Spleen (tissue), 13 donors: Measurements from ENCODE around the gene DEPDC1. TPM values are rescaled to one million over a fixed set of nuclear protein-coding genes. Genes with fewer than 3 reads are reported as not detected.
A peak's percentile ranks its signal among the peaks of the same experiment; 100 is the strongest.

Experiments used
- DNase-seq: peaks from one replicate; pipeline ENCODE4 v3.0.0-alpha.2; 2020
- H3K27ac ChIP-seq, 8 donors: fragments of 200-600 bp; sonication (generic) in 7 of 8; 1 replicate in 4 of 8; 2 replicates in 4 of 8; pipeline versions ENCODE4 v1.5.0 to v1.8.0; 2016 to 2021; ENCODE audit warnings: inconsistent platforms in 4 of 8, mild to moderate bottlenecking in 4 of 8, moderate library complexity in 1 of 8
- H3K27me3 ChIP-seq, 7 donors: fragments of 200-600 bp; sonication (generic) in 6 of 7; replicated peaks in 1 of 7; 1 replicate in 4 of 7; 2 replicates in 3 of 7; pipeline versions ENCODE4 v1.5.0 to v1.8.0; 2016 to 2021; ENCODE audit warnings: inconsistent platforms in 3 of 7, mild to moderate bottlenecking in 1 of 7
- H3K36me3 ChIP-seq, 6 donors: fragments of 200-600 bp; sonication (generic) in 5 of 6; 1 replicate in 4 of 6; 2 replicates in 2 of 6; pipeline versions ENCODE4 v1.5.0 to v1.8.0; 2016 to 2021; ENCODE audit warnings: inconsistent platforms in 2 of 6
- H3K4me1 ChIP-seq, 6 donors: fragments of 200-600 bp; sonication (generic) in 5 of 6; 1 replicate in 3 of 6; 2 replicates in 3 of 6; pipeline versions ENCODE4 v1.5.0 to v1.8.0; 2016 to 2021; ENCODE audit warnings: inconsistent platforms in 3 of 6
- H3K4me3 ChIP-seq, 8 donors: fragments of 200-600 bp; sonication (generic) in 7 of 8; 1 replicate in 4 of 8; 2 replicates in 4 of 8; pipeline versions ENCODE4 v1.5.0 to v1.8.0; 2016 to 2021; ENCODE audit warnings: inconsistent platforms in 4 of 8, mild to moderate bottlenecking in 4 of 8, moderate library complexity in 2 of 8
- H3K9me3 ChIP-seq, 8 donors: fragments of 200-600 bp; sonication (generic) in 7 of 8; 1 replicate in 4 of 8; 2 replicates in 4 of 8; pipeline versions ENCODE4 v1.5.0 to v1.8.0; 2016 to 2021; ENCODE audit warnings: inconsistent platforms in 4 of 8
- CTCF ChIP-seq, 11 experiments: fragments of 200-600 bp in 7 of 11; fragments of 450-650 bp in 4 of 11; sonication (generic) in 4 of 11; IDR thresholded peaks in 8 of 11; conservative IDR thresholded peaks in 3 of 11; 1 replicate in 7 of 11; 2 replicates in 4 of 11; pipeline versions ENCODE4 v1.4.0 to v1.8.0; 2016 to 2021; ENCODE audit warnings: antibody characterized with exemption in 11 of 11, inconsistent platforms in 4 of 11, mild to moderate bottlenecking in 1 of 11
- POLR2A ChIP-seq, 3 donors: fragments of 450-650 bp; IDR thresholded peaks; one replicate each; pipeline ENCODE4 v1.5.1; 2017; ENCODE audit warnings: antibody characterized with exemption in 3 of 3, mild to moderate bottlenecking in 1 of 3
- POLR2AphosphoS5 ChIP-seq, 3 donors: sonication (generic); formaldehyde crosslinking; IDR thresholded peaks; one replicate each; pipeline ENCODE4 v1.5.1; 2017; ENCODE audit warnings: antibody characterized with exemption in 3 of 3
- WGBS, 5 donors: extraction: QIAGEN DNeasy Blood & Tissue Kit in 3 of 5; methylation state at CpG; one replicate each; pipeline versions ENCODE4 v1.1.5 to v1.1.7; 2013 to 2018; 5-methylcytosine and 5-hydroxymethylcytosine counted together
- intact Hi-C: fragments of 100-400 bp; cut with DNase I; formaldehyde crosslinking; loops from one replicate; pipeline ENCODE4 v1.15.0; 2023; ENCODE audit warnings: low total_unique reads
- long read RNA-seq, 2 donors: transcript quantifications; one replicate each; lab custom pipeline, GENCODE V29; 2026
- polyA plus RNA-seq, 3 donors: library from polyadenylated mRNA; stranded (reverse); fragments of 200-250 nt; gene quantifications; one replicate each; pipeline ENCODE4 v1.2.1, GENCODE V29; 2013
- total RNA-seq, 7 donors: library from RNA; depleted of rRNA in 3 of 7; stranded (reverse); fragments of >200 nt in 3 of 7; fragmentation: NEBNext Ultra II Directional in 4 of 7; extraction: Animal tissue kit (Norgen Biotek cat#: 25700) in 4 of 7; gene quantifications; one replicate each; pipeline versions ENCODE4 v1.1.0 to v1.2.1, GENCODE V29; 2016 to 2021
- donor health status: healthy with polysubstance abuse.
- donor health status: DM: no; HTN: no; CAD: no; lungs with moderate emphysema.
- donor health status: DM: no; HTN: no; CAD: no.
- donor health status: Bipolar disorder and iron deficiency.
- donor health status: healthy.
- donor health status: DM: no; HTN: no; CAD: no.
- donor health status: DM: yes; HTN: yes; CAD: no.

DEPDC1 gene
- total RNA-seq (1 to 10 TPM in 5 of 7 donors, under 1 TPM in 2; 0.44 to 3.7 (median 2.2) TPM), polyA plus RNA-seq (1 to 10 TPM in 1 of 3 donors, under 1 TPM in 2; 0.30 to 1.4 (median 0.83) TPM)
- long read RNA-seq, donor 1, full-length matches to known transcripts, result 1 of 1 reads
- long read RNA-seq, donor 1, partial matches to known transcripts, result 0 of 1 reads
- long read RNA-seq, donor 1, other reads (novel, unspliced or antisense), result 0 of 1 reads
- long read RNA-seq, donor 2, full-length matches to known transcripts, result 1 of 1 reads
- long read RNA-seq, donor 2, partial matches to known transcripts, result 0 of 1 reads
- long read RNA-seq, donor 2, other reads (novel, unspliced or antisense), result 0 of 1 reads

DNA sequence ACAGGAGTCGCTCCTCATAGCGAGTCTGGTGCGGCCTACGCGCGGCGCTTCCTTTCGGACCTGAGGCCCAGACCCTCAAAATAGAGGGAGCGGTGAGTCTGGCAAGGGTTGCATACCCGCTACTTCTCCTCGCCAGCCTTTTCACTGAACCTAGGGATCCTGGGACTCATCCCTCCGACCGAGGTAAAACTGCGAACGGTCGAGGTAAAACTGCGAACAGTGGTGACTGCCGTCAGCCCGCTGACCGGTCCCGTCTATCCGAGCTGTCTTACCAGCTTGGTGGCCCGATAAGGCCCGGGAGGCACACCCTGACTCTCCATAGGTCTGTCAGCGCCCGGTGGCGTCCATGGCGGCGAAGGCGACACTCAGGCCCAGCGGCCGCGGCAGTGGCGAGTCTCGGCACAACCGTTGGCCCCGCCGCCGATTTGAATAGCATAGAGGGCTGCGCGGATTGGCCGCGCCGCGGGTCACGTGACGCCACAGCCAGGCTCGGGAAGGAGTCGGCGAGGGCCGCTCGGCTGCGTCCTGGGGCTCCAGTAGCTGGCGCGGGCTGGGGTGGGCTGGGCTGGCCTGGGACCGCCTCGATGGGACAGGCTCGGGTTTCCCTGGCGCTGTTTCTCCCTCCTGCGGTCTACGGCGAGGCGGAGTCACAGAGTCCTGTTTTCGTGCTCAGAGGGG, at the start of gene DEPDC1:
DEPDC1 (minus strand) TSS at position 403 of the 678 bp plus-strand sequence; CDS start at position 320, 83 bp downstream.
- Histone ChIP-seq H3K27me3 (peaks cover 0 to 16% (median 0%) of the 10 kb centered on the region in 7 donors), H3K4me3 (peak within 1 kb of the TSS; percentile 54 to 79 (median 64)), H3K4me1 (peaks cover 0 to 30% (median 20%) of the 10 kb centered on the region in 6 donors), H3K36me3 (no peaks in the 10 kb centered on the region), H3K27ac (peak within 1 kb of the TSS in 3 of 8 donors; percentile 6 to 53 (median 43)), H3K9me3 (no peaks in the 10 kb centered on the region)
- DNase-seq, result peak; percentile 97
- peak in 2 of 11 experiments; percentile 9 to 19 for TF ChIP-seq CTCF (IDR thresholded peaks at IDR 0.05 in 8 of 11, conservative IDR thresholded peaks at IDR 0.05 in 3 of 11)
- TF ChIP-seq POLR2A (IDR thresholded peaks at IDR 0.05), result no peak
- TF ChIP-seq POLR2AphosphoS5 (IDR thresholded peaks at IDR 0.05), result peak in 2 of 3 donors; percentile 60 to 75
- intact Hi-C loops, result no loop called here
- WGBS, 5 donors, result 0 to 3% (median 0%) methylated on average over 20 to 64 of the region's 64 CpGs

- H3K4me1 ChIP-seq, result no peaks in the 10 kb centered on the region
- H3K27me3 ChIP-seq, result no peaks in the 10 kb centered on the region
- TF ChIP-seq POLR2A (IDR thresholded peaks at IDR 0.05) (no peak), POLR2AphosphoS5 (IDR thresholded peaks at IDR 0.05) (no peak), CTCF (IDR thresholded peaks at IDR 0.05 in 8 of 11, conservative IDR thresholded peaks at IDR 0.05 in 3 of 11) (no peak)
- H3K4me3 ChIP-seq, result no peak overlapping the region
- WGBS, 5 donors, result 79 to 88% (median 82%) methylated on average over 4 of the region's 4 CpGs
- H3K36me3 ChIP-seq, result no peaks in the 10 kb centered on the region
- intact Hi-C loops, result no loop called here
- peaks cover 0 to 5% (median 0%) of the 10 kb centered on the region in 8 donors for H3K9me3 ChIP-seq
- H3K27ac ChIP-seq, result no peak overlapping the region
- no peak for DNase-seq
Observed at GRCh38 chr1:68544651-68545050, 47.8 kb upstream of the DEPDC1 start.

DNA sequence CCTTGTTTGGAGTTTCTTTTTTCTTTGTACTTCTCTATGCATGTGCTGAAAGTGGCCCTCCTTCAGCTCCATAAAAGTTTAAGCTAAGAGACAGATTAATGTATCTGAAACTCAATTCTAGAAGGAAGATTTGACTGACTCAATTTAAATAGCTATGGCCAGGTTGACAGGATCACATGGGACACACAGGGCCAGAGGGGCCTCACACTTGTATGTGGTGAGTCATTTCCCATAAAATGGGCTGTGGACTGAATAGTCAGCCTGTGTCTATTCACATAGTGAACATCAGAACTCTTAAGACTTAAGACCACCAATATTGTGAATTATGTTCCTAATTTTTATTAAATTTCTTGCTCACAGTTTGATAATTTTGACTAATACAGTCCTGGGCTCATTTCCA, 45.7 kb upstream of the DEPDC1 start:
- no peaks in the 10 kb centered on the region for H3K36me3 ChIP-seq
- H3K27me3 ChIP-seq, result no peaks in the 10 kb centered on the region
- no peaks in the 10 kb centered on the region for H3K4me1 ChIP-seq
- H3K9me3 ChIP-seq, result no peaks in the 10 kb centered on the region
- H3K4me3 ChIP-seq, result no peak overlapping the region
- intact Hi-C loops, result no loop called here
- TF ChIP-seq POLR2AphosphoS5 (IDR thresholded peaks at IDR 0.05), result no peak
- no peak for TF ChIP-seq CTCF (IDR thresholded peaks at IDR 0.05 in 8 of 11, conservative IDR thresholded peaks at IDR 0.05 in 3 of 11)
- no peak for TF ChIP-seq POLR2A (IDR thresholded peaks at IDR 0.05)
- H3K27ac ChIP-seq, result no peak overlapping the region
- no peak for DNase-seq

DNA sequence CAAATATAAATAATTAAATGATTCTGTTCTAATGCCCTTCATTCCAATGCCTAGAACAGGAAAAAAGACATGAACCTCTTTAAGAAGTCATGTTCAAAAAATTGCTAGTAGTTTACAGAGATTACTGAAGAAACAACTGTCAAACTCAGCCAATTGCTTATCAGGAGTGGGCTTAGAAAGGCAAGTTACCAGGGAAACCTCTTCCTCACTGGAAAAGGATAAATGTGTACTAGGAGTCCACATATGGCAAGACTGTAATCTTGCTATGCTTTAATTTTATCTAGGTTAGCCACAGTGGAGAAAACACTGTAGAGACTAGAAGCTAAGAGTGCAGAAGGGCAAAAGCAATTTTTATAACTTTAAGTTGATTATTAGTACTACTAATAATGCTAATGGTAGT, 42.1 kb upstream of the DEPDC1 start:
- Histone ChIP-seq H3K9me3 (no peaks in the 10 kb centered on the region), H3K27ac (no peak overlapping the region), H3K4me3 (no peak overlapping the region), H3K4me1 (no peaks in the 10 kb centered on the region), H3K36me3 (no peaks in the 10 kb centered on the region), H3K27me3 (no peaks in the 10 kb centered on the region)
- no peak for DNase-seq
- intact Hi-C loops, result no loop called here
- TF ChIP-seq CTCF (IDR thresholded peaks at IDR 0.05 in 8 of 11, conservative IDR thresholded peaks at IDR 0.05 in 3 of 11), result no peak
- no peak for TF ChIP-seq POLR2AphosphoS5 (IDR thresholded peaks at IDR 0.05)
- no peak for TF ChIP-seq POLR2A (IDR thresholded peaks at IDR 0.05)
